ENCODE measurements around the gene PTDSS2. TPM values are rescaled to one million over a fixed set of nuclear protein-coding genes. Genes with fewer than 3 reads are reported as not detected.

The PTDSS2 gene
- total RNA-seq, 1 donor from 2014 or later, result 52.4 TPM

DNA sequence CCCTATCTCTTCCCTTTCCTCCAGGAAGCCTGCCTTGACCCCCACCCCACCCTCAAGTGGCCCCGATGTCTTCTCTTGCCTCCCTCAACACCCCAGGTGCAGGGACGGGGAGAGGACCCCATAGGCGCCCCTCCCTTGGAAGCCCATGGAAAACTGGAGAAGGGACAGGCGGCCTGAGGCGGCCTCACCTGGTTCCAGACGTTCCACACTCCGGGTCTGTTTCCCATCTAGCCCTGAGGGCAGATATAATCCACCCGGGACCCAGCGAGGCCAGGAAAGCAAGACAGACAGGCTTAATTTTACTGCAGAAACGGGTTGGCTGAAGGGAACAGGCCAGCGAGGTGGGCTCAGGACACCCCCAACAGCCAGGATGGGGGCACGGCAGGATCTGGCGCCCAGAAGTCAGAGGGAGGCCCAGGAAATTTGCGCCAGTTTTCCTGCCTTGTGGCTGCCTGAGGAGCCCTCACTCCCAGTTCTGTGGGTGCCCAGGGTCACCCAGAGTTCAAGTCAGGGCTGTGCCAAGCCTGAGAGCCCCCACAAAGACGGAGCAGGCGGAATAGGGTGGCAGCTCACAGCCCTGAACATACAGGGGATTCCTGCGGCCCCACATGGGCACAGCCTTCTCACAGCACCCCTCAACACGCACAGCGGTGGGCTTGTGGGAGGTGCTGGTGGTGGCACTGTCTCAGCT lies 32.3 kb upstream of the PTDSS2 start:
- no peaks in the 10 kb centered on the region for H3K9me3 Mint-ChIP-seq
- no peak for DNase-seq (ENCODE audit: low read depth, low spot score)
- H3K4me3 Mint-ChIP-seq, result no peak overlapping the region
- no peak overlapping the region for H3K27ac Mint-ChIP-seq (ENCODE audit: unreplicated experiment)
- TF ChIP-seq, protein P1, sequence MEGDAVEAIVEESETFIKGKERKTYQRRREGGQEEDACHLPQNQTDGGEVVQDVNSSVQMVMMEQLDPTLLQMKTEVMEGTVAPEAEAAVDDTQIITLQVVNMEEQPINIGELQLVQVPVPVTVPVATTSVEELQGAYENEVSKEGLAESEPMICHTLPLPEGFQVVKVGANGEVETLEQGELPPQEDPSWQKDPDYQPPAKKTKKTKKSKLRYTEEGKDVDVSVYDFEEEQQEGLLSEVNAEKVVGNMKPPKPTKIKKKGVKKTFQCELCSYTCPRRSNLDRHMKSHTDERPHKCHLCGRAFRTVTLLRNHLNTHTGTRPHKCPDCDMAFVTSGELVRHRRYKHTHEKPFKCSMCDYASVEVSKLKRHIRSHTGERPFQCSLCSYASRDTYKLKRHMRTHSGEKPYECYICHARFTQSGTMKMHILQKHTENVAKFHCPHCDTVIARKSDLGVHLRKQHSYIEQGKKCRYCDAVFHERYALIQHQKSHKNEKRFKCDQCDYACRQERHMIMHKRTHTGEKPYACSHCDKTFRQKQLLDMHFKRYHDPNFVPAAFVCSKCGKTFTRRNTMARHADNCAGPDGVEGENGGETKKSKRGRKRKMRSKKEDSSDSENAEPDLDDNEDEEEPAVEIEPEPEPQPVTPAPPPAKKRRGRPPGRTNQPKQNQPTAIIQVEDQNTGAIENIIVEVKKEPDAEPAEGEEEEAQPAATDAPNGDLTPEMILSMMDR (conservative IDR thresholded peaks at IDR 0.05), result no peak
- peaks cover 55% of the 10 kb centered on the region for H3K27me3 Mint-ChIP-seq (ENCODE audit: low read depth)
- no peaks in the 10 kb centered on the region for H3K4me1 Mint-ChIP-seq
- H3K36me3 Mint-ChIP-seq (ENCODE audit: low read depth), result no peaks in the 10 kb centered on the region

DNA sequence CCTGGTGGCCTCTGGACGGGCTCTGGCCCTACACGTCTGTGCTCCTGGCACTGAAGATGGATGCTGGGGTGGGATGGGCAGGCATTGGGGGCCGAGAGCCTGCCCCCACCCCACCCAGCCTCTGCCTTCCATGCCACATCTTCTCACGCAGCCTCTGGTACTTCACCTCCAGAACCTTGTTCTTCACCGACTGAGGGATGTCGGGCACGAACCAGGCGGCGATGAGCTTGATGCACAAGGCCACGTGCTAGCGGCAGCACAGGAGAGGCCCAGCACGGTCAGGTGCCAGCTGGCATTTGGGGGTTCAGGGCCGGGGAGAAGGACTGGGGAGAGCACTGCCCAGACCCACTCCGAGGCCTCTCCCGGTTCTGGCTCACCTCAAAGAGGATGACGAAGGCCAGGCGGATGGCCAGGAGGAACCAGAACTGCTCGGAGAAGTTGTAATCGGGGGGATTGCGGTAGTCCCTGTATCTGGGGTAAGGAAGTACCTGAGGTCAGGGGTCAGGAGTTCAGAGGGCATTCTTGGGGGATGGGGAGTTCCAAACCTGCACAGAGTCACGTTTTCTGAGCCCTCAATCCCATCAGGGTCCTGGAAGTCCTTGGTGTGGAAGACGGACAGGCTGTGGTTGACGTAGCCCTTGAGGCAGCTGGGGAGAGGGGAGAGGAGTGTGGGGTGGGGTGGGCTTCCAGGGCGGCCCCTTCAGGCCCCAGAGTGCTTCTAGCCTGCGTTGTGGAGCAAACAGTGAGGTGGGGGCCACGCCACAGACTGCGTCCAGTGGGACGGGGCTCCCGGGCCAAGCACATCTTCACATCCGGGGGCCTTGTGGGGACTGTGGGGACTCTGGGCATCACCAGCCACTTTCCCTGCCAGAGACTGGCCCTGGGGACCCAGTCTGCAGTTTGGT lies 31.5 kb upstream of the PTDSS2 start:
- peaks cover 55% of the 10 kb centered on the region for H3K27me3 Mint-ChIP-seq (ENCODE audit: low read depth)
- DNase-seq (ENCODE audit: low read depth, low spot score), result no peak
- H3K36me3 Mint-ChIP-seq (ENCODE audit: low read depth), result no peaks in the 10 kb centered on the region
- H3K4me3 Mint-ChIP-seq, result no peak overlapping the region
- H3K9me3 Mint-ChIP-seq, result no peaks in the 10 kb centered on the region
- no peak overlapping the region for H3K27ac Mint-ChIP-seq (ENCODE audit: unreplicated experiment)
- no peaks in the 10 kb centered on the region for H3K4me1 Mint-ChIP-seq
- TF ChIP-seq, protein P1 (conservative IDR thresholded peaks at IDR 0.05), result no peak

DNA sequence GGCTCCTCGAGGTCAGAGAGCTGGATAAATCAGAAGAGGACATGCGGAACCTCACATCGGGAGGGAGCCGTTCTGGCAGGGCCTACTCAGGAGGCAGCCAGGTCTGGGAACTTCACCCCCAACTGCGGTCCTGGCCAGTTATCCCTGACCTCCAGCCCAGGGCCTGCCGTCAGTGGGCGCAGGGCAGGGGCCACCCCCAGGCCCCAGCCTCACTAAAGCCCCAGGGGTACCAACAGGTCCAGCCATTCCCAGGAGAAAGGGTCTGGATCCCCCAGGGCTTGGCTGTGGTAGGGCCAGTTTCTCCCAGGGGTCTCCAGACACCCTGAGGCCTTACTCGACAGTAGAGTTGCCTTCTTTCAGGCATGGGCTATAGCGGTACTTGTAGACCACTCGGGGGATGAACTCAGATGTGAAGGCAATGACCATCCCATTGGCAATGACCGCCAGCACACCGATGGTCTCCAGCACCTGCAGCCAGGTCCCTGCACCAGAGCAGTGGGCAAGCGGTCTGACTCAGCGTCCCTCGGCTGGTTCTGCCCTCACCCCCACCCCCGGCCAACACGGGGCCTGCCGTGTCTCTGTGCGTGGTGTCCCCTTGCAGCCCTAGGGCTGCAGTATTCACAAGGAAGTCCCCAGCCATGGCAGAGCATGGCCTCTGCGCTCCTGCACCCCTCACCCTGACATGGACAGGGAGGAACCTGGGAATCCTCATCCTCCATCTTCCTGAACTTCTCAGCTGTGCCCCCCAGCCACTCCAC lies 30.7 kb upstream of the PTDSS2 start:
- no peaks in the 10 kb centered on the region for H3K9me3 Mint-ChIP-seq
- no peak for DNase-seq (ENCODE audit: low read depth, low spot score)
- TF ChIP-seq, protein P1 (conservative IDR thresholded peaks at IDR 0.05), result no peak
- no peak overlapping the region for H3K27ac Mint-ChIP-seq (ENCODE audit: unreplicated experiment)
- peaks cover 59% of the 10 kb centered on the region for H3K27me3 Mint-ChIP-seq (ENCODE audit: low read depth)
- no peak overlapping the region for H3K4me3 Mint-ChIP-seq
- no peaks in the 10 kb centered on the region for H3K36me3 Mint-ChIP-seq (ENCODE audit: low read depth)
- H3K4me1 Mint-ChIP-seq, result no peaks in the 10 kb centered on the region

DNA sequence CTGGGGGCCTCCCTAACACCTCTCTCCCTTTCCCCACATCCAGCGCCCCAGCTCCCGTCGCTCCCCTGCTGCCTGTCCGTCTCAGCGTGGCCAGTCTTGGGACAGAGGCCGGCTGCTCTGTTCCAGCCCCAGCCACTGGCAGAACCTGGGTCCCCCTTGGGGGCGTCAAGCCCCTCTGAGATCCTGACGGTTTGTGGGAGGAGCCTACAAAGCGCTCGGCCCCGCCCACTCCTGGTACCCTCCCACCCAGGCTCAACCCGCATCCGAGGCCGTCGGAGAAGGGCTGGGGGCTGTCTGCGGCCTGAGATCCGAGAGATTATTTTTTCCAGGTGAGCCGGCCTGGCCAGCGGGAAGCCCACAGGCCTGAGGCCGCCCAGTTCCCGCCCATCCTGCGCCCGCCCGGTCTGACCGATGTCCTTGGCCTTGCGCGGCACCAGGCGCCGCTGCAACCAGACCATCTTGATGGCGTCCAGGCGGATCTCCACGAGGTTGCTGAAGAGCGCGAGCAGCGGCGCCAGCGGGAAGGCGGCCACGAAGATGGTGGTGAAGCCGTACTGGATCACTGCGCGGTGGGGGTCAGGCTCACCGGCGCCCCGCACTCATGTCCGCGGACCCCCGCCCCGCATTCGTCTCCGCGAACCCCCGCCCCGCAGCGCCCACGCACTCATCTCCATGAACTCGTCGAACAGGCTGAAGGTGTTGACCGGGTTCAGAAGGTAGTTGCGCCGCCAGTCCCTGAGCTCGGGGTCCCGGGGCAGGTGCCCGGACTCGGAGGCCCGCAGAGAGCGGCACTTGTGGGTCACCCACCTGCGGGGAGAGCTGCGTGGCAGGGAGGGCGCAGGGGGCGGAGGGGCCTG lies 29.8 kb upstream of the PTDSS2 start:
- Mint-ChIP-seq H3K36me3 (ENCODE audit: low read depth) (no peaks in the 10 kb centered on the region), H3K4me3 (no peak overlapping the region), H3K9me3 (no peaks in the 10 kb centered on the region), H3K4me1 (no peaks in the 10 kb centered on the region), H3K27me3 (ENCODE audit: low read depth) (peaks cover 57% of the 10 kb centered on the region), H3K27ac (ENCODE audit: unreplicated experiment) (no peak overlapping the region)
- DNase-seq (ENCODE audit: low read depth, low spot score), result no peak
- TF ChIP-seq, protein P1 (conservative IDR thresholded peaks at IDR 0.05), result no peak

DNA sequence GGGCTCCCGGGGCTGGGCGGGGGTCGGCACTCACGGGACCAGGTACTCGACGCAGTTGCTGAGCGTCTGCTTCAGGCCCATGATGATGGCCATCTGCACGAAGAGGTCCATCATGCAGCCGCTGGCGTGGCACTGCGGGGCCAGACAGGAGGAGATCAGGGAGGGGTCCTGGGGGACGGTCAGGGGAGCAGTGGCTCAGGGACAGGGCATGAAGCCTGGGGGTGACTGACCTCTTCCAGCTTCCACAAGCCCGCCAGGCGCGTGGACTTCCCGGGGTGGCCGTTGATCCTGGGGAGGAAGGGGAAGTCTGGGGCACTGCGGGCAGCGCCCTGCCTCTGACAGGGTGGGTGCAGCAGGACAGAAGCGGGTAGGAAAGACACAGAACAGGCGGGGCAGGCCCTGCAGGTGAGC lies 29.2 kb upstream of the PTDSS2 start:
- no peaks in the 10 kb centered on the region for H3K36me3 Mint-ChIP-seq (ENCODE audit: low read depth)
- TF ChIP-seq, protein P1 (conservative IDR thresholded peaks at IDR 0.05), result no peak
- H3K9me3 Mint-ChIP-seq, result no peaks in the 10 kb centered on the region
- DNase-seq (ENCODE audit: low read depth, low spot score), result no peak
- H3K4me1 Mint-ChIP-seq, result no peaks in the 10 kb centered on the region
- no peak overlapping the region for H3K4me3 Mint-ChIP-seq
- H3K27me3 Mint-ChIP-seq (ENCODE audit: low read depth), result peaks cover 56% of the 10 kb centered on the region
- no peak overlapping the region for H3K27ac Mint-ChIP-seq (ENCODE audit: unreplicated experiment)

Measured in neural crest cell (in vitro differentiated cells).